Stimulated activated CD4-positive, alpha-beta T cell treated with anti-CD3 and anti-CD28 coated beads, Interleukin-12 subunit alpha, Interleukin-12 subunit beta, amount 100 ng/mL, for 24 hours (primary cell): ENCODE measurements around the gene AEBP2.
"Not testable (repeated sequence)": the region's sequence is repeated elsewhere in the genome, so short reads cannot be mapped to it uniquely, and the experiment has no call there.

Experiments
- DNase-seq, 2 experiments: peaks; one replicate each; pipeline ENCODE4 v3.0.0-alpha.2; 2020; ENCODE audit warnings: low read depth in 2 of 2

Gene AEBP2, protein sequence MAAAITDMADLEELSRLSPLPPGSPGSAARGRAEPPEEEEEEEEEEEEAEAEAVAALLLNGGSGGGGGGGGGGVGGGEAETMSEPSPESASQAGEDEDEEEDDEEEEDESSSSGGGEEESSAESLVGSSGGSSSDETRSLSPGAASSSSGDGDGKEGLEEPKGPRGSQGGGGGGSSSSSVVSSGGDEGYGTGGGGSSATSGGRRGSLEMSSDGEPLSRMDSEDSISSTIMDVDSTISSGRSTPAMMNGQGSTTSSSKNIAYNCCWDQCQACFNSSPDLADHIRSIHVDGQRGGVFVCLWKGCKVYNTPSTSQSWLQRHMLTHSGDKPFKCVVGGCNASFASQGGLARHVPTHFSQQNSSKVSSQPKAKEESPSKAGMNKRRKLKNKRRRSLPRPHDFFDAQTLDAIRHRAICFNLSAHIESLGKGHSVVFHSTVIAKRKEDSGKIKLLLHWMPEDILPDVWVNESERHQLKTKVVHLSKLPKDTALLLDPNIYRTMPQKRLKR

DNA sequence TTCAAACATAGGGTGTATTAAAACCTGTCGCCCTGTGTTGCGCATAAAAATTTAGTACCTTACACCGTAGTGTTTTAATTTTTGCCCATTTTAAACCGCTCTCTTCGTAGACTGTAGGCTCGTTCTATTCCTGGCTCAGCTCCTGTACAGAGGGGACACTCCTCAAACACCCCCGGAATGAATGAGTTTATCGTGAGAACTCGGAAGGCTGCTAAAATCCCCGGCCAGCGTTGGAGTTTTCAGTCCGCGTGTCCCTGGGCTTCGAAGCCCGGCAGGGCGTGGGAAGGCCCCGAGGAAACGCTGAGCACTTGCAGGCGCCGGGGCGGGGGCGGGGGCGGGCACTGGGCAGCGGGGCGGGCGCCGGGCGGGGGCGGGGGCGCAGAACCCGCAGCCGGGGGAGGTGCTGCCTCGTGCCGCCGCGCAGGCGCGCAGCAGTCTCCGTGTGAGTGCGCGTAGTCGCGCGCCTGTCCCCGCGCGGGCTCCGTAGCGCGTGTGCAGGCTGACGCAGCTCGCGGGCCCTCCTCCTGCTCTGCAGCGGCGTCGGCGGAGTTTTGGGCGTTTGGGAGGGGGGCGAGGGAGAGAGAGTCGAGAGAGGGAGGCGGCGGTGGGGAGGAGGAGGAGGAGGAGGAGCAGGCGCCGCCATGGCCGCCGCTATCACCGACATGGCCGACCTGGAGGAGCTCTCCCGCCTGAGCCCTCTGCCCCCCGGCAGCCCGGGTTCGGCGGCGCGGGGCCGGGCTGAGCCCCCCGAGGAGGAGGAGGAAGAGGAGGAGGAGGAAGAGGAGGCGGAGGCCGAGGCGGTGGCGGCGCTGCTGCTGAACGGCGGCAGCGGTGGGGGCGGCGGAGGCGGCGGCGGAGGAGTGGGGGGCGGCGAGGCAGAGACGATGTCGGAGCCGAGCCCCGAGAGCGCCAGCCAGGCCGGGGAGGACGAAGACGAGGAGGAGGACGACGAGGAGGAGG lies at the start of gene AEBP2:
TSS of gene AEBP2 (plus strand) at position 434 of the 960 bp plus-strand sequence. CDS start at position 642, 208 bp downstream.
- peak; percentile 74 to 75 for DNase-seq

DNA sequence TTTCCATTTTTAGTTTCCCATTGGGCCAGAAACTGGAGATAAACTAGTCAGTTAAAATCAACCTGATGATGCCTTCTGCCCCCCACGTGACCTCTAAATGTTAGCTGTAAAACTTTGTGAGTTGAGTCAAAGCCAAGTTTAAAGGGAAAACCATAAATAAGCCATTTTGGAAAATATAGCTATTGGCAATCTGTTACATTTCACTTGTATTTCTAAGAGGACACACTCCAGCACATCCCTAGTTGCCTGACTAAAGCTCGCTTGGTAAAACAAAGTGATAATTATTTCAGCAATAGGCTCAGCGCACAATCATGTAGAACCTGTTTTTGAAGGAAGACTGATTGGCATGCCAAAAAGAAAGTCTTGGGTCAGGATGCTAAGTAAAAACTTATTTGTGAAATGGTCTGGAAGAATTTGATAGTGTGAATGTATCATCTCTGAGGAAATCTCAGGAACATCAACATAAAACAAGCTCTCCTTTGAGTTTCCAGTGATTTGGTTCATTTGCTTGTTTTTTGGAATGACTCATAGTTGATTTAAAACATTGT lies 49.2 kb upstream of the AEBP2 start:
- no peak for DNase-seq

DNA sequence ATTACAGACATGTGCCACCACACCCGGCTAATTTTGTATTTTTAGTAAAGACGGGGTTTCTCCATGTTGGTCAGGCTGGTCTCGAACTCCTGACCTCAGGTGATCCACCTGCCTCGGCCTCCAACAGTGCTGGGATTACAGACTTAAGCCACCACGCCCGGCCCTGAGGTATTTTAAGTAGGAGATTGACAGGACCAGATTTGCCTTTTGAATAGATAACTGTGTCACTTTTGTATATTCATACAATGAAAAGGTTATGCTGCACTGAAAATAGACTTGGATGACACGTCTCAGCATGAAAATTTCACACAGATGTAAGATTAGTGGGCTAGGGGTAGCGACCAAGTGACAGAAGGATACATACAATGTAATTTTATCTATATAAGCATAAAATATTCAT lies 46.6 kb upstream of the AEBP2 start:
- DNase-seq, result not testable (repeated sequence)

DNA sequence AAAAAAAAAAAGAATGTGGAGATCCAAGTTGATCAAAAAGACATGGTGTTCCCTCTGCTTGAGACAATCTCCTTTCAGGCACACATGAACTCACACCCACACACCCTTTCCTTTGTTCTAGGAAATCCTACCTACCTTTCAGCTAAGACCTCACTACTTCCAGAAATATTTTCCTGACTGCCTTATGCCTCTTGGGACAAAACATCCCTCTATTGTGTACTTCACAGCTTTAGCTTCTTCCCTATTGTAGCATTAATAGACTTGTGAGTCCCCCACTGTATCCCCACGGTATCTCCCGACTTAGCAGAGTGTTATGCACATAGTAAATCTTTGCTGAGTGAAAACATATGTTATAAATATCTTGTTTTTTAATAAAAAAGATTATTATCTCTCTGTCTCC lies 44.9 kb upstream of the AEBP2 start:
- DNase-seq, result no peak

DNA sequence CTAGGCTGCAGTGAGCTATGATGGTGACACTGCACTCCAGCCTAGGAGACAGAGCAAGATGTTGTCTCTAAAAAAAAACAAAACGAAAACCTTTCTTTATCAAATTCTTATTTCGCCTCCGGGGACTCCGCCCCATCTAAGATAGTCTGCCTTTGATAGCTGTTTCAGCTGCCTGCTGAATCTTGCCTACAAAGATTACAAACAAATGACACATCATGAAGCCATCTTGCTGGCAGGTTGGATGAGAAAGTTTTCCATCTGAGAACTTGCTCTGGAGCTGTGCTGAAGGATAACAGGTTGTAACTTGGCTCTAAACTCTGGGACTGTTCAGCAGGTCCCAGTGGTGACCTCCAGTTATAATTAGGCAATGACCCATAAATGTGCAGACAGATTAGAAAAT lies 41.8 kb upstream of the AEBP2 start:
- no peak for DNase-seq

DNA sequence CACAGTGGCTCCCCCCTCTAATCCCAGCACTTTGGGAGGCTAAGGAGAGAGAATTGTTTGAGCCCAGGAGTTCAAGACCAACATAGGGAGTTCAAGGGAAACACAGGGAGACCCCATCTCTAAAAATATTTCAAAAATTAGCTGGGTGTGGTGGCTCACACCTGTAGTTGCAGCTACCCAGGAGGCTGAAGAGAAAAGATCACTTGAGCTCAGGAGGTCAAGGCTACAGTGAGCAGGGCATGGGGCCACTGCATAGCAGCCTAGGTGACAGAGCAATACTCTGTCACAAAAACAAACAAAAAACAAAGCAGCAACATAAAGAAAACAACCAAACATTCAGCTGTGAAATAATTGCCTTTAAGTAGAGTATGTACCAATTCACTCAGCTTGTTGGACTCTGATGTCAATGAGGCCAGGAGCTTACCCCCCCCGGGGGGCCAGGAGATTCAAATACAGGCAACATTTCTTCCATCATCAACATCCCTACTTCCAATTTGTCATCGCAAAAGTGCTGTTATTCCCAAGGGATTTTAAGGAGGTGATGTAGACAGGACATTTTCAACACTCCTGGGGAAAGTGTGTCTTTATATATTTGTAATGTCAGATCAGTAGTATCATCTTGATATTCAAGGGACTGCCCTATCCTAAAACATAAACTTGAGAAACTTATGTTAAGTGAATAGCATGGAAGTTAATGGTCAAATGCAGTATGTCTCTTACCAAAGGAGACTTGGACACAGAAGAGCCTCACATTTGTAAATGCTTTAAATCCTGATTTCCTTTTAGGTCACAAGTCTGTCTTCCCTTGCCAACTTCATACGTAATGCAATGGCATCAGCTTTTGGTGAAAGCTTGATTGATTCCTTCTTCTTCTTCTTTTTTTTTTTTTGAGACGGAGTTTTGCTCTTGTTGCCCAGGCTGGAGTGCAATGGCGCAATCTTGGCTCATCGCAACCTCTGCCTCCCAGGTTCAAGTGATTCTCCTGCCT lies 40.6 kb upstream of the AEBP2 start:
- no peak for DNase-seq

DNA sequence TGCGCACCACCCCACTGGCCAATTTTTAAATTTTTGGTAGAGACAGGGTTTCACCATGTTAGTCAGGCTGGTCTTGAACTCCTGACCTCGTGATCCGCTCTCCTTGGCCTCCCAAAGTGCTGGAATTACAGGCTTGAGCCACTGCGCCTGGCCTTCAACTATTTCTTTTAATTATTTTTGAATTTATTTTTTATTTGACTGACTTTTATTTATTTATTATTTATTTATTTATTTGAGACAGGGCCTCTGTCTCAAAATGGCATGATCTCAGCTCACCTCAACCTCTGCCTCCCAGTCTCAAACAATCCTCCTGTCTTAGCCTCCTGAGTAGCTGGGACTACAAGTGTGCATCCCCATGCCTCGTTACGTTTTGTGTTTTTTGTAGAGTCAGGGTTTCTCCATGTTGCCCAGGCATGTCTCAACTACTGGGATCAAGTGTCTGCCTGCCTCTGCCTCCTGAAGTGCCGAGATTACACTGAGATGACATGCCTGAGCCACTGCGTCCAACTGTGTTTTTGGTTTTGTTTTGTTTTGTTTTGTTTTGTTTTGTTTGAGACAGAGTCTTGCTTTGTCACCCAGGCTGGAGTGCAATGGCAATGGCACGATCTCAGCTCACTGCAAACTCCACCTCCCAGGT lies 38.5 kb upstream of the AEBP2 start:
- not testable (repeated sequence) for DNase-seq

DNA sequence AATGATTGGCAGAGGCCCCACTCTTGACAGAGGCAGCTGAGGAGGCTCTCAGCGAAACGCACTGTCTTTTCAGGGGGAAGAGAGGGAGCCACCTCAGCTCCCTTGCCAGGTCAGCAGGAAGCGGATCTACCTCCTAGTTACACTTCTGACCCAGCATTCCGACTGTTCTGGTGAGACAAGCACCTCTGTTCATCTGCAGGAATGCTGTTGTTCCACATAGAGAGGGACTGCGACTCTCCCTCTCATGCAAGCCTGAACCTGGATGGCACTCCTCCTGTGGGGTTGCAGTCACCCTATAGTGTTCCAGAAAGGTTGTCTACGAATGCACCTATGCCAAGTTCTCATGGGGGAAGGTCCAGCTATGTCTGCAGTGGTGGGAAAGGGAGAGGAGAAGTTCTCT lies 37.1 kb upstream of the AEBP2 start:
- DNase-seq, result no peak

DNA sequence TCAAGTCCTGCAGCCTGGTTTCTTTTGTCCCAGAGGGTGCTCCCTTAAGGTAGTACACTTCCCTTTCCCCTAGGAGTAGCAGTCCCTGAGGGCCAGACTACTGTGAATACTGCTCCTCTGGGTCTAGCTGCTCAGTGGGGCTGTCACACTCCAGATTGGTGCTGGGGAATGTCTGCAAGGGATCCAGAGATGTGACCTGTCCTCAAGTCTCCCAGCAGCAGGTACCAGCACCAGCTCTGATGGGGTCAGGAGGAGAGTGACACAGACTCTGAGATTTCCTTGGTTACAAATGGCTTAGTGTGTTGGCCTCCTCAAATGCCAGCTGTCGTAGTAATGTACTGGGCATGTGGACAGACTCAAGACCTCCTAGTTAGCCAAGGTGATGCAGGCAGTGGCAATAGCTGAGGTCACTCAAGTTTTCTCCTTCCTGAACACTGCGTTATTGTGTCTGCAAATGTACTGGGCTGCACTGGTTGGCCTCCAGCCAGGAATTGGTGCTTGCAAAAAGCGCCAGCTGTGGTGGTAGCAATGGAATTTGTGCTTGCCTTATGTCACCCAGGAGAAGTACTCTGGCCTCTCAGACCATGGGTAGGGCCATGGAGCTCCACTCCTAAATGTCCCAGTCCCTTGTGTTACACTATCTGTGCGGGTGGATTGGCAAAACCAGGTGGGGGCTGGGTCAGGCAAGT lies 36.4 kb upstream of the AEBP2 start:
- DNase-seq, result no peak

DNA sequence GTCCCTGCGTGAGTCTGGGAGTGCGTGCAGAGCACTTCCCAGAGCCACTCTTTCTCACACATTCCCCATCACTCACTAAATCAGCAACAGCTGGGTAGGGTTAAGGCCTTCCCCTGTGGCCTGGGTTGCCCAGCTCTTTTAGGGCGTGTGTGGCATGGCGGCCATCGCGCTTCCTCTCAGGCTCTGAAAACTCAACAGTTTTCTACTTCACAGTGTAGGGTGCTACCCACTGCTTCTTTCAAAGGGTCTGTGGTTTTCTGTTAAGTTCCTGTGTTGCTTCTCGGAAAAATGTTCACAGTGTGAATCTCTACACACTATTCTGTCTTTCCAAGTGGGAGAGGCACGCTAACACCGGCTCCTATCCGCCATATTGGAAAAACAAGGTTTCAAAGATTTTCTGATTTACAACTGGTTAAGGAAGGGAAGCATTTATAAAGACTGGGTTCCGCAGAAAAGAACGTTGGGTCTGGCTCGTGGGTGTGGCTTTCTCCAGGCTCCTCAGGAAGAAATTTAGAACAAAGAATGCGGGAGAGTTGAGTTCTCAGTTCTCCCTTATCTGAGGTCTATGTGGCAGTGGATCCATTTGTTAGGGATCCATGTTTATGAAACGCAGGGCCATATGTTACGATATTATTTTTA lies 34.9 kb upstream of the AEBP2 start:
- no peak for DNase-seq

DNA sequence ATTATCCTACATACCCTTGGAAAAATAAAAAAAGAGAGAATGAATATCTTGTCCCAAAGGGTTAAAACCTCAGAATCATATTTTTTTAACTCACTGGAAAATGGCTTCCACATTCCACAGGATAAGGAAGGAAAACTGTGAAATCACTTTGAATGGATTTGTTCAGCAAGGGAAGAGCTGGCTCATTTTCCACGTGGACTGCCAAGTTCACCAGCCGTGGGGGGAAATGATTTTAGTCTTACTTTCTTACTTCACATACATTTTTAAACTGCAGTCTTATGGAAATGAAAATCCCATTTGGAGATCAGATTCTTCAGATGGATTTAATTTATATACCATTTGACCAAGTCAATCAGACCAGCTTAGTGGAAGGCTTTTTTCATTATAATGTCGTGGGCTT lies 29.9 kb upstream of the AEBP2 start:
- no peak for DNase-seq

DNA sequence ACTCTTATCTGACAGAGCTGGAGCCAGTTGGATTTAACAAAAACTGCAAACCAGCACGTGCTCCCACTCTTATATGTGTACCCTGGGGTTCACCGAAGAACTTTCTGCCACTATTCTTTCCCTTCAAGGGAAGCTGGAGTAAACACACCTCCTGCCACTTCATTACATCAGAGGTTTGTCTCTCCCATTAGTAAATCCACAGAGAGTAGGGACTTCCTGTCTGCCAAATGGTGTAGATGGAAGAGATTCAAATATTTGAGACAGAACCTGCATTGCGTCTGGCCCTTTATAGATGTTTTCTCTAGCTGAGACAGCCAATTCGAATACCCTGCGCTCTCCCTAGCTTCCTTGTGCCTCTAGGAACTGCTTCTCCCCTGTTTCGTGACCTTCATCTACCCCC lies 29.1 kb upstream of the AEBP2 start:
- DNase-seq, result no peak

DNA sequence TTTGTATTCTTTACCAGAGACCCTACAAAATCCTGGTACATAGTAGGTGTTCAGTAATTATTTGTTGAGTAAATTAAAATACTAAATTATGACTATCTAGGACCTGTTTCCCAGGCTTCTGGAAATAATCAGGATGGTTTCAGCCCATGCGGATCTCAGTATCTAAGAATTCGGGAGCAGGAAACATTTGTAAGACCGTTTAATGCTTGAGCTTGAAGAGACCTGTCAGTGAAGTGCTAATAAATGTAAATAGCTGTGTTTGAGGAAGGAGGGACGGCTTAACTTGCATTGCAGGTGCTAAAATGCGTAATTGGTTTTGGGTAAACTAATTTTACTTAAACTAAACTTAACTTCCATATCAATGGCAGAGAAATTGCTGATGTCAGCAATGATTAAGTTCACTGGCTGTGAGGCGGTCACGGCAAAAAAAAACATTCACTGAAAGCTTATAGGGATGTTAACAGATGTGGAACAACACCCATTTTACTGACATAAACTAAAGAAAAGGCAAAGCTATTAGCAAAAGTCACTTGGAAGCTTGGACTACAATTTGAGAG lies 28.6 kb upstream of the AEBP2 start:
- no peak for DNase-seq

DNA sequence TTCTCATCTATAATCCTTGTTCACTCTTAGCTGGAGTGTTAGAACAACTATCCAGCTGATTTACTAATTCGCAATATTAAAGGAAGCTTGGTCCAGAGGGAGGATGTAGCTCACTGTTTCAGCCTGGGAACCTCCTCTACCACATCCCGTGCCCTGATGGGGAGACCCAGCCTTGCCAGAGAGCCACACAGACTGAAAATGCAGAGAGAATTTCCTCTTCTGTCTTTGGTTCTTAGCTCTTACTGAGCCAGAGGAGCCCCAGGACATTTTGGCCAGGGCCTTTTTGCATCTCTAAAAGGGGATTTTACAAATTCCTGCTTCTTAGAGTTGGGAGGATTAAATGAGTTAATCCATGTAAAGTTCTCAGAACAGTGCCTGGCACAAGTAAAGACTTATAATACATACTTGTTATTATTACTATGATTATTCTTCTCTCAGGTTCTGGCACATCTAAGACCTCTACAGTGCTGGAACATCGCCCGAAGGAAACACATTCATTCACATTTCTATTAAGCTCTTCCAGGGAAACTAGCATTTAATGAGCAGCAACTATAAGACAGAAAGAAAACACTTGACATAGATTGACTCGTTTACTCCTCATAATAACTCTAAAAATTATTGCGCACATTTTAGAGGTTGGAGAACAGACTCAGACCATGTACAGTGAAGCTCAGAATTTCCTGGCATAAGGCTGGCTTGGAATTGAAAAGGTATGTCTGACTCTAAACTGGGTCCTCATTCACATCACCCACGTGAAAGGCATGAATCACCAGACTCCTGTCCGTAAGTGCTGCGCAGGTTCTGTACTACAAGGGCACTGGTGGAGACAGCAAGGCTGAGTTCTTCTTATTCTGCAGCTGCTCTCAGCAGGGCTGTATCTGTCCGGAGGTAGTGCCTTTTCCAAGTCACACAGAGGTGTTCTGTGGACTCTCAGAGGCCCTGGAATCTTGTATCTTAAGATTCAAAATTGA lies 27.8 kb upstream of the AEBP2 start:
- no peak for DNase-seq

DNA sequence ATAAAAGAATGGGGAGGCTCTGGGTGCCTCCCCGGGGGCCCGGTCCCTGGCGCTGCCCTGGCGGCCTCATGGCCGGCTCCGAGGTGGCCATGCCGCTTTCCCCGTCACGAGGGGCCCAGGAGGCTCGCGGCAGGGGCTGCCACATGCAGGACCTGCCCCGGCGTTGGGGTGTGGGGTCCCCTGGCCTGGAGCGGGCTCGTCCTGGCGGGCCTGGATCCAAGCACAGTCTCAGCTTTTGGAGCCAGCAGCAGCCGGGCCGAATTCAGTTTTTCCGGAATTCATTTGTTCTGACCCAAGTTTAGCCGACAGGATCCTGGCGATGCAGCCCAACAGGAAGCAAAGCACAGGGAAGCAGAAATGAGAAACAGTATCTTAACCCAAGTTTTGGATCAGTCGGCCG lies 26.4 kb upstream of the AEBP2 start:
- DNase-seq, result no peak

DNA sequence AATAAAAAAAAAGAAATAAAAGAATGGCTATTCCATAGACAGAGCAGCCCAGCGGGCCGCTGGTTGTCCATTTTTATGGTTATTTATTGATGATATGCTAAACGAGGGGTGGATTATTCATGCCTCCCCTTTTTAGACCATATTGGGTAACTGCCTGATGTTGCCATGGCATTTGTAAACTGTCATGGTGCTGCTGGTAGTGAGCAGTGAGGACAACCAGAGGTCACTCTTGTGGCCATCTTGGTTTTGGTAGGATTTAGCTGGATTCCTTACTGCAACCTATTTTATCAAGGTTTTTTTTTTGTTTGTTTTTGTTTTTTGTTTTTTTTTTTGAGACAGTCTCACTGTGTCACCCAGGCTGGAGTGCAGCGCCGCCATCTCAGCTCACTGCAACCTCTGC lies 25.7 kb upstream of the AEBP2 start:
- DNase-seq, result not testable (repeated sequence)

DNA sequence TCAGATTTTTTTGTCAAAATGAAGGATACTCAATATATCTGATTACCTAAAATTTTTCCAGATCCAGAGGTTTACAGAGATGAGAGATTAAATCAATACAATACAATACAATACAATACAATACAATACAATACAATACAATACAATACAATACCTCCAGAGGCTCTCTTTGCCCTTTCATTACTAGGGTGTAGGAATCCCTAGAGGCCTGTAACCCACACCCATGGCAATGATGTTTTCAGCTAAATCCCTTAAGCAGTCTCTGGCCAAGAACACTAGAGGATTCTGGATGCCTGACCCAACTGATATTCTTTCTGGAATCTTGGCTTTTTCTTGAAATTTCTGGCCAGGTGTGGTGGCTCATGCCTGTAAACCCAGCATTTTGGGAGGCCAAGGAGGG lies 23.7 kb upstream of the AEBP2 start:
- no peak for DNase-seq

DNA sequence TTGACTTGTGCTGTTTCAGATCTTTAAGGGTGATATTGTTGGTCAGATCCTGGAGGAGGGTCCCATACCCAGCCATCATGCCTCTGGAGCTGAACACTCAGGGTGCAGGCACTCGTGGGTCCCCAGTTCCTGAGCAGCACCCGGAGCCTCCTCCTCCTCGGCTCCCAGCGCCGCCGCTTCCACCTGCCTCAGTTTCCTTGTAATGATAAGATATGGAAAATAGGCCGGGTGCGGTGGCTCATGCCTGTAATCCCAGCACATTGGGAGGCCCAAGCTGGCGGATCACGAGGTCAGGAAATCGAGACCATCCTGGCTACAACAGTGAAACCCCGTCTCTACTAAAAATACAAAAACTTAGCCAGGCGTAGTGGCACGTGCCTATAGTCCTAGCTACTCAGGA lies 20.2 kb upstream of the AEBP2 start:
- no peak for DNase-seq
